Activated CD4-positive, alpha-beta memory T cell treated with anti-CD3 and anti-CD28 coated beads for 36 hours (primary cell): ENCODE results near the gene CD244. TPM values are rescaled to one million over a fixed set of nuclear protein-coding genes. Genes with fewer than 3 reads are reported as not detected.
"Not testable (repeated sequence)": the region's sequence is repeated elsewhere in the genome, so short reads cannot be mapped to it uniquely, and the experiment has no call there.

Experiments
- CTCF ChIA-PET: fragments of 350-600 bp; sonication (Branson Sonifier 250); formaldehyde crosslinking; loops from one replicate; lab custom pipeline; 2021; ENCODE audit warnings: antibody characterized with exemption, inconsistent platforms; lab: Charles Lee
- POLR2A ChIA-PET: fragments of 350-600 bp; sonication (Branson Sonifier 250); formaldehyde crosslinking; loops from one replicate; lab custom pipeline; 2021; ENCODE audit warnings: antibody characterized with exemption; lab: Charles Lee
- DNase-seq: peaks from one replicate; pipeline ENCODE4 v3.0.0-alpha.2; 2020
- H3K27ac Mint-ChIP-seq: one replicate; pipeline ENCODE4 v1.8.0; 2021; ENCODE audit warnings: mixed read lengths
- H3K27me3 Mint-ChIP-seq: one replicate; pipeline ENCODE4 v1.8.0; 2021; ENCODE audit warnings: mixed read lengths
- H3K36me3 Mint-ChIP-seq: one replicate; pipeline ENCODE4 v1.8.0; 2021; ENCODE audit warnings: mixed read lengths
- H3K4me1 Mint-ChIP-seq: one replicate; pipeline ENCODE4 v1.8.0; 2021; ENCODE audit warnings: low read depth, mixed read lengths
- H3K4me3 Mint-ChIP-seq: one replicate; pipeline ENCODE4 v1.8.0; 2021; ENCODE audit warnings: mild to moderate bottlenecking, mixed read lengths
- H3K9me3 Mint-ChIP-seq: one replicate; pipeline ENCODE4 v1.8.0; 2021; ENCODE audit warnings: mixed read lengths
- intact Hi-C: fragments of 100-400 bp; cut with micrococcal nuclease; formaldehyde crosslinking; loops from one replicate; pipeline ENCODE4 v1.15.1; 2023
- total RNA-seq, 2 experiments: library from RNA; stranded (reverse); gene quantifications; one replicate each; pipeline ENCODE4 v1.2.3, GENCODE V29; 2021

CD244 gene
- total RNA-seq, 2 experiments from 2014 or later, result 0.14 TPM; not detected in 1

GRCh38 chr1:160876311-160876710, 13.6 kb upstream of the CD244 start:
- POLR2A ChIA-PET, result no interaction called here
- intact Hi-C loops, result loop anchor here (5.0 kb wide), 2 partner anchors 99 to 149 kb away; no protein-coding TSS in a partner anchor
- CTCF ChIA-PET, result interaction anchor here (1.1 to 3.1 kb wide), 8 partner anchors 10 to 153 kb away, joined by 3 to 29 read pairs (median 5); no protein-coding TSS in a partner anchor
- no peak for DNase-seq
- no peak overlapping the region for H3K4me3 Mint-ChIP-seq
- H3K4me1 Mint-ChIP-seq, result peaks cover 15% of the 10 kb centered on the region
- H3K27ac Mint-ChIP-seq, result no peak overlapping the region
- no peaks in the 10 kb centered on the region for H3K9me3 Mint-ChIP-seq
- H3K36me3 Mint-ChIP-seq, result no peaks in the 10 kb centered on the region
- H3K27me3 Mint-ChIP-seq, result no peaks in the 10 kb centered on the region

DNA sequence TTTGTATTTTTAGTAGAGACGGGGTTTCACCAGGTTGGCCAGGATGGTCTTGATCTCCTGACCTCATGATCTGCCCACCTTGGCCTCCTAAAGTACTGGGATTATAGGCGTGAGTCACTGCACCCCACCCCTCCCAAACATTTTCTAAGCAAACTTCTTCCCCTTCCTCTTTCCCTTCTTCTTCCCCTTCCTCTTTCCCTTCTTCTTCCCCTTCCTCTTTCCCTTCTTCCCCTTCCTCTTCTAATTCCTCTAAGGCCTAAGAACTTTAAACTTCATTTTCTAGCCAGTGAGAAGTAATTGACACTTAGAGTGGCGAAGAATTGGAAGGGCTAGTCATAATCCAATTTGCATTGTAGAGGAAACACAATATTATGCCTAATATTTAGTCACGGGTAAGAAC, 12.9 kb upstream of the CD244 start:
- H3K4me1 Mint-ChIP-seq, result peaks cover 15% of the 10 kb centered on the region
- intact Hi-C loops, result loop anchor here (5.0 kb wide), 2 partner anchors 98 to 148 kb away; no protein-coding TSS in a partner anchor

GRCh38 chr1:160874935-160875334, 12.2 kb upstream of the CD244 start:
- ChIA-PET POLR2A (no interaction called here), CTCF (interaction anchor here (0.8 kb wide), 1 partner anchor 19 kb away, joined by 3 read pairs; no protein-coding TSS in a partner anchor)
- DNase-seq, result peak; percentile 23
- H3K9me3 Mint-ChIP-seq, result no peaks in the 10 kb centered on the region
- H3K4me1 Mint-ChIP-seq, result peaks cover 15% of the 10 kb centered on the region
- H3K27me3 Mint-ChIP-seq, result no peaks in the 10 kb centered on the region
- no peak overlapping the region for H3K4me3 Mint-ChIP-seq
- H3K27ac Mint-ChIP-seq, result no peak overlapping the region
- H3K36me3 Mint-ChIP-seq, result no peaks in the 10 kb centered on the region
- intact Hi-C loops, result loop anchor here (5.0 kb wide), 2 partner anchors 98 to 148 kb away; no protein-coding TSS in a partner anchor

More for the DNA sequence above, 12.9 kb upstream of the CD244 start:
- H3K4me3 Mint-ChIP-seq, POLR2A ChIA-PET, H3K27ac Mint-ChIP-seq, H3K36me3 Mint-ChIP-seq, DNase-seq, H3K27me3 Mint-ChIP-seq, CTCF ChIA-PET, H3K9me3 Mint-ChIP-seq: not testable (repeated sequence)

- POLR2A ChIA-PET, result no interaction called here
- H3K27ac Mint-ChIP-seq, result no peak overlapping the region
These were observed 5.5 kb upstream of the CD244 start for GRCh38 chr1:160868141-160868540.

DNA sequence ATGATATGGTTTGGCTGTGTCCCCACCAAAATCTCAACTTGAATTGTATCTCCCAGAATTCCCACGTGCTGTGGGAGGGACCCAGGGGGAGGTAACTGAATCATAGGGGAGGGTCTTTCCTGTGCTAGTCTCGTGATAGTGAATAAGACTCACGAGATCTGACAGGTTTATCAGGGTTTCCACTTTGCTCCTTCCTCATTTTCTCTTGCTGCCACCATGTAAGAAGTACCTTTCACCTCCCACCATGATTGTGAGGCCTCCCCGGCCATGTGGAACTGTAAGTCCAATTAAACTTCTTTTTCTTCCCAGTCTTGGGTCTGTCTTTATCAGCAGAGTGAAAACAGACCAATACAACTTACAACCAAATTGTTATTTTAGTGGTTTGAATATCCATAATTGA, 5.0 kb upstream of the CD244 start:
- H3K27me3 Mint-ChIP-seq, H3K4me3 Mint-ChIP-seq, intact Hi-C loops, POLR2A ChIA-PET, H3K27ac Mint-ChIP-seq, H3K9me3 Mint-ChIP-seq, CTCF ChIA-PET, DNase-seq, H3K36me3 Mint-ChIP-seq: not testable (repeated sequence)
- H3K4me1 Mint-ChIP-seq, result peaks cover 11% of the 10 kb centered on the region

More at GRCh38 chr1:160868141-160868540, 5.5 kb upstream of the CD244 start:
- H3K4me3 Mint-ChIP-seq, result no peak overlapping the region
- H3K9me3 Mint-ChIP-seq, result no peaks in the 10 kb centered on the region
- no peaks in the 10 kb centered on the region for H3K36me3 Mint-ChIP-seq
- no peaks in the 10 kb centered on the region for H3K27me3 Mint-ChIP-seq
- DNase-seq, result no peak
- intact Hi-C loops, result no loop called here
- peaks cover 6% of the 10 kb centered on the region for H3K4me1 Mint-ChIP-seq
- CTCF ChIA-PET, result no interaction called here

- Mint-ChIP-seq H3K36me3 (no peaks in the 10 kb centered on the region), H3K27ac (no peak overlapping the region), H3K9me3 (no peaks in the 10 kb centered on the region), H3K4me3 (no peak overlapping the region), H3K27me3 (no peaks in the 10 kb centered on the region), H3K4me1 (peaks cover 19% of the 10 kb centered on the region)
- ChIA-PET POLR2A (no interaction called here), CTCF (no interaction called here)
- intact Hi-C loops, result no loop called here
- no peak for DNase-seq
These were observed 4.1 kb upstream of the CD244 start for GRCh38 chr1:160866695-160867260.

GRCh38 chr1:160866001-160866694, 3.5 kb upstream of the CD244 start:
- Mint-ChIP-seq H3K4me1 (peaks cover 19% of the 10 kb centered on the region), H3K9me3 (no peaks in the 10 kb centered on the region), H3K27ac (no peak overlapping the region), H3K27me3 (peaks cover 2% of the 10 kb centered on the region), H3K36me3 (no peaks in the 10 kb centered on the region), H3K4me3 (no peak overlapping the region)
- intact Hi-C loops, result no loop called here
- CTCF ChIA-PET, result interaction anchor here (0.8 kb wide), 1 partner anchor 10 kb away, joined by 3 read pairs; no protein-coding TSS in a partner anchor
- no peak for DNase-seq
- POLR2A ChIA-PET, result no interaction called here

DNA sequence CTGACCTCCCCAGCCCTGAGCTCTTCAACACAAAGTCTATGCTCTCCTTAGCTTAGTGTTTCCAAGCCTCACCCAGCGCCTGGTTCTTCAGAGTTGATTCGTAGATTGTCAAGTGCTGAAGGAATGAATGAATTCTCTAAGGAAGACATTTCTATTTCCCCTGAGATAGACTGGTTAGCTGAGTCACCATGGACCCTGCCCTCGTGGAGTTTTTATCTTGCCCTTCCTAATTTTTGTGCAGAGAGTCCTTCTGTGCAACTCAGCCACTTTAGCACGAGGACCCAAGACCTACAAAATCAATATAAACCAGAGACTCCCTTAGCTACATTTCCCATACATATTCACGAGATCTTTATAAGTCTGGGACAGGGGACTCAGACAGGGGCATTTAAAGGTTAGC, 2.6 kb upstream of the CD244 start:
- DNase-seq, result no peak
- Mint-ChIP-seq H3K36me3 (no peaks in the 10 kb centered on the region), H3K4me1 (peaks cover 19% of the 10 kb centered on the region), H3K9me3 (no peaks in the 10 kb centered on the region), H3K4me3 (no peak overlapping the region), H3K27ac (no peak overlapping the region), H3K27me3 (peaks cover 2% of the 10 kb centered on the region)
- CTCF ChIA-PET, result no interaction called here
- intact Hi-C loops, result no loop called here
- POLR2A ChIA-PET, result no interaction called here

- no peak overlapping the region for H3K27ac Mint-ChIP-seq
- H3K27me3 Mint-ChIP-seq, result peaks cover 2% of the 10 kb centered on the region
- no peaks in the 10 kb centered on the region for H3K9me3 Mint-ChIP-seq
- H3K36me3 Mint-ChIP-seq, result no peaks in the 10 kb centered on the region
- intact Hi-C loops, result no loop called here
- ChIA-PET POLR2A (no interaction called here), CTCF (interaction anchor here (0.7 to 0.8 kb wide), 2 partner anchors 27 to 88 kb away, joined by 3 to 4 read pairs; no protein-coding TSS in a partner anchor)
- H3K4me1 Mint-ChIP-seq, result peaks cover 19% of the 10 kb centered on the region
- DNase-seq, result no peak
- H3K4me3 Mint-ChIP-seq, result no peak overlapping the region
These were observed 1.5 kb upstream of the CD244 start for GRCh38 chr1:160864173-160864572.

DNA sequence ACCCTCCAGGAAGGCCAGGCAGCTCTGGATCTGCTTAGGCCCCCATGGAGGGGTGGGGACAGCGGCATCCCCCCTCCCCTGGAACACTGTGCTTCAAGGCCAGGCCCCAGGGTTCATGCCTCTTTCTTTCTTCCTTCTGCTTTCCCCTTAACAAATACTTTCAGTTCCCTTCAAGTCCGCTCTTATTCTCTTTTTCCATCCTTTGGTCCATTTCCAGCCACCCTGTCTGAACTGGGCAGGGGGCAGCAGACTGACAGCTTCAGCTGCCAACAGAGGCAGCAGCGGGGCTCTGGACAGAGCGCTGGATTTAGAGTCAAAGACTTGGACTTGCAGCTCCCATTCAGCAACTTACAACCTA, 1.1 kb upstream of the CD244 start:
- Mint-ChIP-seq H3K27ac (no peak overlapping the region), H3K9me3 (no peaks in the 10 kb centered on the region), H3K4me3 (no peak overlapping the region), H3K36me3 (no peaks in the 10 kb centered on the region), H3K27me3 (peaks cover 2% of the 10 kb centered on the region), H3K4me1 (peaks cover 19% of the 10 kb centered on the region)
- intact Hi-C loops, result no loop called here
- DNase-seq, result no peak
- ChIA-PET POLR2A (no interaction called here), CTCF (interaction anchor here (0.7 to 0.8 kb wide), 2 partner anchors 27 to 88 kb away, joined by 3 to 4 read pairs; no protein-coding TSS in a partner anchor)

GRCh38 chr1:160863061-160863773, 530 bp upstream of the CD244 start:
- ChIA-PET CTCF (interaction anchor here (0.8 to 1.7 kb wide), 9 partner anchors 10 to 234 kb away, joined by 3 to 10 read pairs (median 3); partner anchors contain the start of gene ITLN1), POLR2A (interaction anchor here (0.9 kb wide), 1 partner anchor 26 kb away, joined by 3 read pairs; no protein-coding TSS in a partner anchor)
- no peak for DNase-seq
- no peak overlapping the region for H3K4me3 Mint-ChIP-seq
- intact Hi-C loops, result no loop called here
- H3K9me3 Mint-ChIP-seq, result no peaks in the 10 kb centered on the region
- no peak overlapping the region for H3K27ac Mint-ChIP-seq
- peaks cover 19% of the 10 kb centered on the region for H3K4me1 Mint-ChIP-seq
- peaks cover 2% of the 10 kb centered on the region for H3K27me3 Mint-ChIP-seq
- H3K36me3 Mint-ChIP-seq, result no peaks in the 10 kb centered on the region
